ENCODE results near the gene CDC42SE1.

DNA sequence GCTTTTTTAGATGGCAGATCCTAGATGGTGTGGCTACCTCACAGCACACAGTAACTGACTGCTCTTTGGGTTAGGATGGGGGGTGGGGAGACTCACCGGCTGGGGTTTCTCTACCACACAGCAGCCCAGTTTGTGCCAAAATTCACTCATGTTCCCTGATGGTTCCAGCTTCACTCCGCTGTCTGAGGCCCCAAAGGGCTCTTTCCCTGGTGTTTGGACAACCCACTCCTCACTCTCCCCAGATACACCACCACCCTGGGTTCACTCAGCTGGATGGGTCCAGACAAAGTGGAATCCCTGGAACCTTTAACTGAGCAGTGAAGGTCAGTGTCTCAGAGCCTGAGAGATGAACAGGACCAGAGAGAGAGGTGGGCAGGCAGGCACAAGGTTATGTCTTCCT is 3.8 kb downstream of the CDC42SE1 start:
- TF ChIP-seq, protein P1, sequence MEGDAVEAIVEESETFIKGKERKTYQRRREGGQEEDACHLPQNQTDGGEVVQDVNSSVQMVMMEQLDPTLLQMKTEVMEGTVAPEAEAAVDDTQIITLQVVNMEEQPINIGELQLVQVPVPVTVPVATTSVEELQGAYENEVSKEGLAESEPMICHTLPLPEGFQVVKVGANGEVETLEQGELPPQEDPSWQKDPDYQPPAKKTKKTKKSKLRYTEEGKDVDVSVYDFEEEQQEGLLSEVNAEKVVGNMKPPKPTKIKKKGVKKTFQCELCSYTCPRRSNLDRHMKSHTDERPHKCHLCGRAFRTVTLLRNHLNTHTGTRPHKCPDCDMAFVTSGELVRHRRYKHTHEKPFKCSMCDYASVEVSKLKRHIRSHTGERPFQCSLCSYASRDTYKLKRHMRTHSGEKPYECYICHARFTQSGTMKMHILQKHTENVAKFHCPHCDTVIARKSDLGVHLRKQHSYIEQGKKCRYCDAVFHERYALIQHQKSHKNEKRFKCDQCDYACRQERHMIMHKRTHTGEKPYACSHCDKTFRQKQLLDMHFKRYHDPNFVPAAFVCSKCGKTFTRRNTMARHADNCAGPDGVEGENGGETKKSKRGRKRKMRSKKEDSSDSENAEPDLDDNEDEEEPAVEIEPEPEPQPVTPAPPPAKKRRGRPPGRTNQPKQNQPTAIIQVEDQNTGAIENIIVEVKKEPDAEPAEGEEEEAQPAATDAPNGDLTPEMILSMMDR (IDR thresholded peaks at IDR 0.05 in 4 of 5, conservative IDR thresholded peaks at IDR 0.05 in 1 of 5) = no peak
- TF ChIP-seq POLR2A (IDR thresholded peaks at IDR 0.05) = no peak
